ENCODE results near the gene CFDP1.

- TF ChIP-seq CTCF (IDR thresholded peaks at IDR 0.05) (no peak), POLR2A (IDR thresholded peaks at IDR 0.05) (no peak)
These were observed 71.4 kb downstream of the CFDP1 start for GRCh38 chr16:75361936-75362335.

Data from esophagus squamous epithelium (tissue), 4 donors.